Measurements from ENCODE around the gene CCDC127. TPM values are rescaled to one million over a fixed set of nuclear protein-coding genes. Genes with fewer than 3 reads are reported as not detected.

The CCDC127 gene
- total and polyA plus RNA-seq, 2 donors (not counting 1 experiment from before 2014, with no cell fraction given): 1.4 to 8.7 TPM

- no peak overlapping the region for H2AFZ ChIP-seq (ENCODE audit: insufficient read depth, low read depth, low read length, poor library complexity, severe bottlenecking)
- H3K27me3 Mint-ChIP-seq: peaks cover 9% of the 10 kb centered on the region
- 78% methylated on average over 19 of the region's 21 CpGs for WGBS (ENCODE audit: insufficient coverage)
These were observed 32.6 kb downstream of the CCDC127 start for GRCh38 chr5:185095-186070.

More at GRCh38 chr5:185095-186070, 32.6 kb downstream of the CCDC127 start:
- H3K27me3 ChIP-seq (replicated peaks in 1 of 4; ENCODE audit: control extremely low read depth in 1 of 4, control insufficient read depth in 3 of 4, insufficient read depth in 4 of 4, low read length in 3 of 4): peaks cover 0 to 10% (median 2%) of the 10 kb centered on the region in 4 experiments
- DNase-seq: no peak
- no peak for ATAC-seq (ENCODE audit: low read depth)
- no peak overlapping the region for H3K4me2 ChIP-seq (replicated peaks; ENCODE audit: low read depth, low read length, poor library complexity, severe bottlenecking)
- CTCF ChIA-PET: no interaction called here
- Mint-ChIP-seq H3K27ac (no peak overlapping the region), H3K4me1 (peaks cover 10% of the 10 kb centered on the region), H3K4me3 (no peak overlapping the region), H3K9me3 (ENCODE audit: insufficient read depth) (no peaks in the 10 kb centered on the region)
- TF ChIP-seq CTCF (IDR thresholded peaks at IDR 0.05) (no peak), EZH2 (IDR thresholded peaks at IDR 0.05; ENCODE audit: borderline replicate concordance, insufficient read depth, low read depth, low read length, poor library complexity, severe bottlenecking) (no peak)
- no peak overlapping the region for H3K27ac ChIP-seq (ENCODE audit: low read length in 2 of 2)
- POLR2A ChIA-PET: no interaction called here
- H3K4me3 ChIP-seq (ENCODE audit: control extremely low read depth in 1 of 5, extremely low read depth in 1 of 5, insufficient read depth in 1 of 5, low read depth in 2 of 5, low read length in 4 of 5): no peak overlapping the region
- H4K20me1 ChIP-seq (ENCODE audit: control insufficient read depth, insufficient read depth, low read length, poor library complexity, severe bottlenecking): no peaks in the 10 kb centered on the region
- H3K36me3 ChIP-seq (replicated peaks in 1 of 2; ENCODE audit: control extremely low read depth in 1 of 2, control insufficient read depth in 1 of 2, extremely low read depth in 1 of 2, insufficient read depth in 2 of 2, low read length in 1 of 2): no peaks in the 10 kb centered on the region
- H3K9ac ChIP-seq (ENCODE audit: low read length): no peak overlapping the region
- H3K9me3 ChIP-seq (ENCODE audit: control extremely low read depth in 1 of 3, control insufficient read depth in 2 of 3, insufficient read depth in 1 of 3, low read length in 2 of 3): no peaks in the 10 kb centered on the region
- intact Hi-C loops (cut with micrococcal nuclease): no loop called here
- no peaks in the 10 kb centered on the region for H3K79me2 ChIP-seq (ENCODE audit: control insufficient read depth, insufficient read depth, low read length)
- peaks cover 5 to 9% of the 10 kb centered on the region in 2 donors for H3K4me1 ChIP-seq (ENCODE audit: control insufficient read depth in 2 of 2, insufficient read depth in 2 of 2, low read length in 2 of 2)
